A549 (cell line): ENCODE data around the gene FAM20B. TPM values are rescaled to one million over a fixed set of nuclear protein-coding genes. Genes with fewer than 3 reads are reported as not detected.

Experiments
- ATAC-seq, 2 experiments: fragments of 200-7000 bp in 1 of 2; fragments of >200 bp in 1 of 2; cut with Nextera tagmentation in 1 of 2; cut with Tn5 transposase in 1 of 2; 3 replicates each; pipeline versions ENCODE4 v1.8.0 to v1.9.1; 2018 to 2020; ENCODE audit warnings: mild to moderate bottlenecking in 1 of 2, moderate library complexity in 1 of 2
- CTCF ChIA-PET: fragments of 300-600 bp; sonication (Branson Sonifier 250); formaldehyde crosslinking; extraction: SDS; loops from one replicate; lab custom pipeline; 2021; ENCODE audit warnings: antibody characterized with exemption, inconsistent platforms; lab: Yijun Ruan, JAX
- POLR2A ChIA-PET: fragments of 350-600 bp; formaldehyde crosslinking; extraction: SDS; loops from one replicate; lab custom pipeline; 2021; ENCODE audit warnings: antibody characterized with exemption, inconsistent platforms; lab: Yijun Ruan, JAX
- DNase-seq, 2 experiments: peaks; one replicate each; pipeline versions ENCODE4 v3.0.0 to v3.0.0-alpha.2; 2011 to 2016; ENCODE audit warnings: low read depth in 1 of 2, low spot score in 1 of 2
- FAIRE-seq: peaks from 2 replicates; lab custom pipeline; 2011; peaks lifted over from hg19 to GRCh38; lab: Jason Lieb, UNC
- H3K27ac ChIP-seq, 2 experiments: fragments of >200 bp; sonication (Bioruptor Twin); formaldehyde crosslinking; 3 replicates each; pipeline ENCODE4 v1.5.1; 2016 to 2017
- H3K4me1 ChIP-seq: fragments of >200 bp; sonication (Bioruptor Twin); formaldehyde crosslinking; 3 replicates; pipeline ENCODE4 v1.6.1; 2016
- H3K4me2 ChIP-seq: fragments of >200 bp; sonication (Bioruptor Twin); formaldehyde crosslinking; 3 replicates; pipeline ENCODE4 v1.6.1; 2016
- H3K4me3 ChIP-seq: fragments of >200 bp; sonication (Bioruptor Twin); formaldehyde crosslinking; 3 replicates; pipeline ENCODE4 v1.5.1; 2016
- H3K9me3 ChIP-seq: fragments of >200 bp; sonication (Bioruptor Twin); formaldehyde crosslinking; 3 replicates; pipeline ENCODE4 v1.6.1; 2016
- ATOH8 ChIP-seq: fragments of 250-450 bp; sonication (Bioruptor Pico); IDR thresholded peaks from 2 replicates; pipeline ENCODE4 v1.5.0; 2020; ENCODE audit warnings: low read depth, mild to moderate bottlenecking, moderate library complexity
- BHLHE40 ChIP-seq: IDR thresholded peaks from 2 replicates; pipeline ENCODE4 v1.6.1; 2012; ENCODE audit warnings: low read depth, low read length, inconsistent platforms
- CBX8 ChIP-seq: fragments of 200-600 bp; sonication (generic); IDR thresholded peaks from 2 replicates; pipeline ENCODE4 v1.6.1; 2016
- ELK1 ChIP-seq: fragments of 150-350 bp; IDR thresholded peaks from 2 replicates; pipeline ENCODE4 v1.6.1; 2014; ENCODE audit warnings: low read depth, mild to moderate bottlenecking, low read length
- ESRRA ChIP-seq: fragments of 150-350 bp; IDR thresholded peaks from 2 replicates; pipeline ENCODE4 v1.6.1; 2014; ENCODE audit warnings: mild to moderate bottlenecking, low read length, borderline replicate concordance
- FOSL2 ChIP-seq, 2 experiments: fragments of 450-650 bp in 1 of 2; fragments of >200 bp in 1 of 2; sonication (Bioruptor Twin) in 1 of 2; formaldehyde crosslinking; IDR thresholded peaks; 2 replicates each; pipeline versions ENCODE4 v1.5.0 to v1.6.1; 2016 to 2020; ENCODE audit warnings: mild to moderate bottlenecking in 1 of 2, moderate library complexity in 1 of 2
- HES2 ChIP-seq: fragments of >200 bp; sonication (Bioruptor Twin); formaldehyde crosslinking; IDR thresholded peaks from 2 replicates; pipeline ENCODE4 v1.6.1; 2016
- HEYL ChIP-seq: fragments of 250-450 bp; sonication (Bioruptor Pico); IDR thresholded peaks from 2 replicates; pipeline ENCODE4 v1.8.0; 2021; ENCODE audit warnings: mild to moderate bottlenecking, moderate library complexity
- HOXB5 ChIP-seq: fragments of 250-450 bp; sonication (Bioruptor Pico); IDR thresholded peaks from 2 replicates; pipeline ENCODE4 v1.5.0; 2020; ENCODE audit warnings: mild to moderate bottlenecking, moderate library complexity
- MYC ChIP-seq: IDR thresholded peaks from 2 replicates; pipeline ENCODE4 v1.6.1; 2012; ENCODE audit warnings: mild to moderate bottlenecking, inconsistent platforms, low read length, improper control_type of control experiment, borderline replicate concordance
- NR3C1 ChIP-seq: fragments of >200 bp; sonication (Bioruptor Twin); formaldehyde crosslinking; IDR thresholded peaks from 3 replicates; pipeline ENCODE4 v1.6.1; 2017
- RAD21 ChIP-seq, 2 experiments: fragments of >200 bp in 1 of 2; sonication (Bioruptor Twin) in 1 of 2; formaldehyde crosslinking in 1 of 2; IDR thresholded peaks in 1 of 2; conservative IDR thresholded peaks in 1 of 2; 2 replicates in 1 of 2; 3 replicates in 1 of 2; pipeline ENCODE4 v1.6.1; 2012 to 2018; ENCODE audit warnings: inconsistent platforms in 1 of 2
- RCOR1 ChIP-seq: fragments of 150-350 bp; IDR thresholded peaks from 2 replicates; pipeline ENCODE4 v1.6.1; 2014; ENCODE audit warnings: antibody characterized with exemption, low read length, low read depth
- REST ChIP-seq: fragments of 200-600 bp; sonication (generic); IDR thresholded peaks from 2 replicates; pipeline ENCODE4 v1.6.1; 2016; ENCODE audit warnings: antibody characterized with exemption, mild to moderate bottlenecking, moderate library complexity
- RFX5 ChIP-seq: fragments of 450-650 bp; IDR thresholded peaks from 2 replicates; pipeline ENCODE4 v1.7.1; 2014; ENCODE audit warnings: antibody characterized with exemption, mild to moderate bottlenecking, moderate library complexity
- SMC3 ChIP-seq: fragments of >200 bp; sonication (Bioruptor Twin); formaldehyde crosslinking; IDR thresholded peaks from 3 replicates; pipeline ENCODE4 v1.6.1; 2018; ENCODE audit warnings: inconsistent platforms
- SREBF2 ChIP-seq: fragments of 450-650 bp; IDR thresholded peaks from 2 replicates; pipeline ENCODE4 v1.6.1; 2014; ENCODE audit warnings: mild to moderate bottlenecking, moderate library complexity
- WGBS: methylation state at CpG from one replicate; pipeline ENCODE4 v1.1.6; 2017; ENCODE audit errors: missing lambda C conversion rate; 5-methylcytosine and 5-hydroxymethylcytosine counted together
- polyA plus RNA-seq, 4 experiments: library from polyadenylated mRNA; depleted of rRNA in 3 of 4; stranded (reverse); fragments of >200 nt; fragmentation: RNase III in 1 of 4; extraction: RNeasy Plus Mini Kit Qiagen cat#74134 plus additional on column Dnase treatment in 1 of 4; gene quantifications; 2 replicates in 3 of 4; 3 replicates in 1 of 4; pipeline ENCODE4 v1.2.3, GENCODE V29; 2011 to 2017
- TF ChIP-seq, protein P1 (sequence below): fragments of 250-450 bp; sonication (Bioruptor Pico); IDR thresholded peaks from 2 replicates; pipeline ENCODE4 v1.5.0; 2021; ENCODE audit warnings: mild to moderate bottlenecking, moderate library complexity, borderline replicate concordance

Gene FAM20B
- polyA plus RNA-seq, 2 of the 4 experiments (the other 2 are of a cell fraction) = 24.2 to 35.3 TPM

- FAIRE-seq = no peak
- CTCF ChIA-PET = interaction anchor here (1.2 to 1.6 kb wide), 2 partner anchors 234 to 545 kb away, joined by 3 read pairs; no protein-coding TSS in a partner anchor
- POLR2A ChIA-PET = no interaction called here
- Histone ChIP-seq H3K9me3 (no peaks in the 10 kb centered on the region), H3K4me1 (peaks cover 10% of the 10 kb centered on the region; the same call in 2 of the 3 replicates), H3K4me3 (no peak overlapping the region)
- WGBS = 93% methylated on average over 14 of the region's 14 CpGs
- DNase-seq = no peak
- TF ChIP-seq REST (no peak), ELK1 (no peak), HOXB5 (CRISPR knock-in tag) (no peak), HEYL (CRISPR knock-in tag) (no peak), SMC3 (no peak), ATOH8 (CRISPR knock-in tag) (no peak), MYC (no peak), ESRRA (no peak), CBX8 (no peak), NR3C1 (no peak)
- TF ChIP-seq, protein P1, sequence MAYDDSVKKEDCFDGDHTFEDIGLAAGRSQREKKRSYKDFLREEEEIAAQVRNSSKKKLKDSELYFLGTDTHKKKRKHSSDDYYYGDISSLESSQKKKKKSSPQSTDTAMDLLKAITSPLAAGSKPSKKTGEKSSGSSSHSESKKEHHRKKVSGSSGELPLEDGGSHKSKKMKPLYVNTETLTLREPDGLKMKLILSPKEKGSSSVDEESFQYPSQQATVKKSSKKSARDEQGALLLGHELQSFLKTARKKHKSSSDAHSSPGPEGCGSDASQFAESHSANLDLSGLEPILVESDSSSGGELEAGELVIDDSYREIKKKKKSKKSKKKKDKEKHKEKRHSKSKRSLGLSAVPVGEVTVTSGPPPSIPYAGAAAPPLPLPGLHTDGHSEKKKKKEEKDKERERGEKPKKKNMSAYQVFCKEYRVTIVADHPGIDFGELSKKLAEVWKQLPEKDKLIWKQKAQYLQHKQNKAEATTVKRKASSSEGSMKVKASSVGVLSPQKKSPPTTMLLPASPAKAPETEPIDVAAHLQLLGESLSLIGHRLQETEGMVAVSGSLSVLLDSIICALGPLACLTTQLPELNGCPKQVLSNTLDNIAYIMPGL = no peak
- TF ChIP-seq, all 56 proteins: peak for 0
- H3K27ac ChIP-seq = peak overlapping the region in 1 of 2 experiments; percentile 35; a peak in 2 of 6 replicates
- ATAC-seq = peak; percentile 41 to 58; a peak in 5 of 6 replicates
- H3K4me2 ChIP-seq = no peak overlapping the region
Observed at GRCh38 chr1:179046808-179047635, 21.3 kb downstream of the FAM20B start.

GRCh38 chr1:179047636-179047997, 21.9 kb downstream of the FAM20B start:
- no peak overlapping the region for H3K4me2 ChIP-seq
- no peak for TF ChIP-seq ESRRA
- TF ChIP-seq RFX5 = no peak
- TF ChIP-seq FOSL2 (IDR thresholded peaks at IDR 0.05) = no peak
- TF ChIP-seq FOSL2 (CRISPR knock-in tag; IDR thresholded peaks at IDR 0.05) = no peak
- no peak for TF ChIP-seq BHLHE40
- TF ChIP-seq RAD21 (conservative IDR thresholded peaks at IDR 0.05 in 1 of 2, IDR thresholded peaks at IDR 0.05 in 1 of 2) = no peak
- no peak for TF ChIP-seq SREBF2
- no peak for TF ChIP-seq RCOR1
- no peak for TF ChIP-seq HES2
- TF ChIP-seq, all 56 proteins: peak for 0
- Histone ChIP-seq H3K9me3 (no peaks in the 10 kb centered on the region), H3K27ac (peak overlapping the region in 1 of 2 experiments; percentile 35; a peak in 2 of 6 replicates), H3K4me3 (no peak overlapping the region), H3K4me1 (peaks cover 13% of the 10 kb centered on the region; the same call in 2 of the 3 replicates)
- POLR2A ChIA-PET = no interaction called here
- peak in 1 of 2 experiments; percentile 27; a peak in 2 of 6 replicates for ATAC-seq
- CTCF ChIA-PET = interaction anchor here (1.0 to 1.6 kb wide), 4 partner anchors 235 to 546 kb away, joined by 3 read pairs; no protein-coding TSS in a partner anchor
- FAIRE-seq = no peak
- no peak for DNase-seq
